HG02840 (cell line): ENCODE measurements around the gene MICAL3.

Experiments used
- ATAC-seq: cut with Tn5 transposase; IDR thresholded peaks from one replicate; pipeline ENCODE4 v1.9.1; 2021; ENCODE audit warnings: mild to moderate bottlenecking, moderate library complexity, moderate number of reproducible peaks; ENCODE audit not compliant: unreplicated experiment, low FRiP score

MICAL3 gene

DNA sequence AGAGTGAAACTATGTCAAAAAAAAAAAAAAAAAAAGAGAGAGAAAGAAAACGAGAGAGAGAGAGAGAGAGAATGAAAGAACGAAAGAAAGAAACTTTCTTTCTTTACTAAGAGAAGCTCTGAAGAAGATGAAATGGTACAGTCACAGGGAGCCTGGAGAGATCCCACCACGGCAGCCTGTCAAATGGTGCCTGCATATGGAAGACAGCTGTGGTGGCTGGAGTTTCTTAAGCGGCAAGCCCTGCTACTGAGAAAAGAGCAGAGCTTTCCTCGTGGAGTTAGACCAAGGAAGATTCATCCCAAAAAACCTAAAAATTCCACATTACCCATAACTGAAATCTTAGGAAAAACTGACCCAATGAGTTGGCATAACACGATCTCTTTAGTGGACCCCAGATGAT is 66.7 kb downstream of the MICAL3 start:
- no peak for ATAC-seq

DNA sequence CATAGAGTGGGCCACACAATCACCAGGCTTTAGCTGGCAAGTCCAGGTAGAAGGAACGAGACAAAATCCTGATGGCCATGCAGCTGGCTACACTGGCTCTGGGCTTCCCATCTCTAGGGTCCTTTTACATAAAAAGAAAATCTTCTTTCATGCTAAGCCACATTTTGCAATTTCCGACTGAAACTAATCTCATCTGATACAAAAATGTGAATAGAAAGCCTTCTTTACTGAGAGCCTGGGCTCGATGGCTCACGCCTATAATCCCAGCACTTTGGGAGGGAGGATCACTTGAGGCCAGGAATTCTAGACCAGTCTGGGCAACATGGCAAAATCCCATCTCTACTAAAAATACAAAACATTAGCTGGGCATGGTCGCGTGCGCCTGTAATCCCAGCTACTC is 67.2 kb downstream of the MICAL3 start:
- no peak for ATAC-seq

DNA sequence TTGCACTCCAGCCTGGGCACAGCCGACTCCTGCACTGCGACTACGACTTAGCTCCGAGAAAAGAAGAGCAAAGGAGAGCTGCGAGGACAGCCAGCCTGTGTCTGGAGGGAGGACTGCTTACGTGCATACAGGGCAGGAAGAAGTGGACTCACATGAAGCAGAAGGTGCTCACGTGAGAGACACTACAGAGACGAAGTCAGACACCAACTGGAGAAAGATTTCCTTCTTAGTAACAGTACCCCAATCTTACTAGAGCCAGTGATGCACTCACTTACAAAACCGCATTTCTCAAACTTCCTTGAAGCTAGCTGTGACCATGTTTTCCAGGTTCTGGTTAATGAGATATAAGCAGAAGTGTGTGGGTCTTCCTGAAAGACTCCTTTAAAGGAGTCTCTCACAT is 67.7 kb downstream of the MICAL3 start:
- ATAC-seq = no peak

DNA sequence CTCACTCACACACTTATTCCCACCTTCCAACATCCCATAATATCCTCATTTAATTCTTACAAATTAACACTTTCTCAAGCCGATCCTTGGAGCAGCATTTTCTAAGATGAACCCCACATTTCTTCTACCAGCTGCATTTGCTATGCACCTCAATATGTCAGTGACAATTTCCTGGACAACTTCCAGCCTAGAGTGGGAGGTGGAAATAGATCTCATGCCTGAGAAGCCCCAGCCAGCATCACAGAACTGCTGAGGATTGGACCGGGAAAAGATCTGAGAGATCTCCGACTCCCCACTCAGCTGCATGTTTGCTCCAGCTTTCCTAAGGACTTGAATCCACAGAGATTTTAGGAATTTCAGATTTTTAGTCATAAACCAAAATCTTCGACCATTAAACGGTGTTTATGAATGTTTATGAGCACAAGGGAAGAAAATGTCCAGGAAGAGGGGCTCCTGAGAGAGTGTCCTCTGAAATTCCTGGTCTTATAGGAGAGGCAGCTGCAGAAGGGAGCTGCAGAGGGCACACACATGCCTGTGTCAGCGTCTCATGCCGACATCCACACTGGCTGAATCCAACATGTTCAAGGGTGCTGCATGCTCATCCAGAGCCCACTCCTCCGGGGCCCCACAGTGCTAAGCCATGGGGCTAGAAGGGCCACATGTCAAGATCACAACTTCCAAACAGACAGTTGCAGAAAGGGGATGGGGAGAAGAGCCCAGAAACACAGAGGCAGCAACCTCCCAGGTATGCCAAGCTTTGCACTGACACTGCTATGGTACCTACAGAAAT is 68.6 kb downstream of the MICAL3 start:
- ATAC-seq = no peak

DNA sequence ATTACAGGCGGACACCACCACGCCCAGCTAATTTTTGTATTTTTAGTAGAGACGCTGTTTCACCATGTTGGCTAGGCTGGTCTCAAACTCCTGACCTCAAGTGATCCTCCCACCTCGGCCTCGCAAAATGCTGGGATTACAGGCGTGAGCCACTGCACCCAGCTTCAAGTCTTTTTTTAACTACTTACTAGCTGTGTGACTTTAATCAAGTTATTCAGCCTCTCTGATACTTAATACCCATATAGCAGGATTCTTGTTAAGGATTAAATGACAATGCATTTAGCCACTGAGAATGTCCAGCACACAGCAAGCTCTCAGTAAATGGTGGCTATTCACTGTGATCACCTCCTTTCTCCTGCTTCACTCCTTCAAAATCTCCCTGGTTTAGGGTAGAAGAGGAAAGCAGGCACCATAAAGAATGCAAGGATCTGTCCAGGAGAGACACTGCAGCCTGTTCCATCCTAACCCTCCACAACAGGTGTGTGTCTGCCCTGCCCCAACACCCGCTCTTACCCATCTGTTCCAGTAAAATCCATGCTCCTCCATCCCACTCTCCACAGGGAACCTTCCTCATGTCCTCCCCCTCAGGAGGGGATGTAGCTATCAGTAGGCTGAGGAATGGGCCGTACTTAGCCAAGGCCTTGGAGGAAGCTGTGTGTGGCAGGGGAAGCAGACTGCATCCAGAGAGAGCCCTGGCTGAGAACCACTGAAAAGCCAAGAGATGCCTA is 69.3 kb downstream of the MICAL3 start:
- no peak for ATAC-seq

DNA sequence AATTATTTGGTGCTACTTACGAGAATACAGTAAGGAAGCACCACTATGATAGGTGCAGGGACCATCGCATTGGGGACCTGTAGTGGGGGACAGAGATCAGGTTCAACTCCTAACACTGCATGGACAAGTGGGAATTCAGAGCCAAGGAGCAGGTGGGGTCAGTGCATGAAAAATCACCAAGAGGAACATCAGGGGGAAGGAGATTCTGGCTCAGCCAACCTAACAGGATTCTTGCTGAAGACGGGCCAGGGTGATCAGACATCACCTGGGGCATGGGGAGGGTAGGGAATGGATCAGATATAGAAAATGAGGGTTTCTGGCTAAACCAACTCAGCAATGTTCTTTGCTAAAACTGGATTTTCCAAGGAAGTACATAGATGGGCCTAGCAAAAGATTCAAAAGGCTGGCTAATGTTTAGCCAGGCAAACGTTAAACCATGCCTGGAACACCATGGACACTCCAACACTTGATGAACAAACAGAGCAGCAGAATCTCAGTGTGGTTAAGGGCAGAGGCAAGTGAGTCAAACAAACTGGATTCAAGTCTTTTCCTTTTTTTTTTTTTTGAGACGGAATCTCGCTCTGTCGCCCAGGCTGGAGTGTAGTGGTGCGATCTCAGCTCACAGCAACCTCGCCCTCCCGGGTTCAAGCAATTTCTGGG is 70.0 kb downstream of the MICAL3 start:
- no peak for ATAC-seq

DNA sequence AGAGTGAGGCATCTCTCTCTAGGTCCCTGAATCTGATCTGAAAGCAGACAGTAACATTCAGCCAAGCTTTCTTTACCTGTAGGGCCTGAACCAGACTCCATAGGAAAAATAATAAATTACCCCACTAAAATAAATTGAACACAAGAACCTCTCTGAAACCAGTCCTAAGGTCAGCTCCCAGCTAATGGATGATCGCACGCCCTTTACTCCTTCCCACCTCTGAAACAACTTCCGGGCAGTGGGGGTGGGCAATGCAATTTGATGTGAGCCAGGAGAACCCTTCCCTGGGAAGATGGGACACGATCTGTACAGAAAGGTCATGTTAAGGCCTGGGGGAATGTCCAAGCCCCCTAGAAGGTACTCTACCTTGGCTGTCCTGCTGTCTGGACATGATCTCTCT is 71.2 kb downstream of the MICAL3 start:
- ATAC-seq = no peak

DNA sequence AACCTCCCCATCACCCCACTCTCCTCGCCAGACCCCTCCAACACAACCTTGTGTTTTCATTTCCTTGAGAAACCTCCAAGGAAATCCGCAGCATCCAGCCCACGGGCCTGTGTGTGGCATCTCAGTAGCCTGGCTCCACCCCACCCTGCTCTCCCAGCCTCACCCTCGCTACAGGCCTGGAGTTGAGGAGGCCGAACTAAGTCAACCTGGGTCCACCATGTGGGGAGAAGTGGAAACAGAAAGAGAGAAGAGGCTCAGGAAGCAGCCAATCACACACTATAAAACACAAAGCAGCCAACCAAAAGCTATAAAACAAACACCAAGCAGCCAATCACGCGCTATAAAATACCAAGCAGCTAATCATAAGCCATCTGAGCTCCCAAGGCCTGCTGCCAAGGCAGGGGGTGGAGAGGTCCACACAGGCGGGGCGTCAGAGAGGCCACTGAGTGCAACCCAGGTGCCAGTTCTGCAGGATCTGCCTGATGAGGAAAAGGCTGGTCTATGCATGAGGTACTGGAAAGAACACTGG is 72.0 kb downstream of the MICAL3 start:
- ATAC-seq = no peak

DNA sequence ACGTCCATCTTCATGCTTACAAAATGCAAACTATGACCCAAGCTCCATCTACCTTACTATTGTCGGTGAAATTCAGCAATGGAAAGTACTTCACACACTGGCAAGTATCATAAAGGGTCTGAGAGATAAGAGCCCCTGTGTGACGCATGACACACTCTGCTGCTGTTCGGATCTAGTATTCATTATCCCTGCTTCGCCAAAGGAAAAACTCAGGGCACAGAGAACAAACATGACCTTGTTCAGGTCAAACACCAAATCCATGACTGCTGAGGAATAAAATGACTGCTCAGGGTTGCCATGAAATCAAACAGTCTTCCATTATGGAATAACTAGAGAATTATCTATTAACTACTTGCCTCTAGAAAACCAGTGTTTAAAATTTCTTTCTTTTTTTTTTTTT is 73.0 kb downstream of the MICAL3 start:
- ATAC-seq = no peak

DNA sequence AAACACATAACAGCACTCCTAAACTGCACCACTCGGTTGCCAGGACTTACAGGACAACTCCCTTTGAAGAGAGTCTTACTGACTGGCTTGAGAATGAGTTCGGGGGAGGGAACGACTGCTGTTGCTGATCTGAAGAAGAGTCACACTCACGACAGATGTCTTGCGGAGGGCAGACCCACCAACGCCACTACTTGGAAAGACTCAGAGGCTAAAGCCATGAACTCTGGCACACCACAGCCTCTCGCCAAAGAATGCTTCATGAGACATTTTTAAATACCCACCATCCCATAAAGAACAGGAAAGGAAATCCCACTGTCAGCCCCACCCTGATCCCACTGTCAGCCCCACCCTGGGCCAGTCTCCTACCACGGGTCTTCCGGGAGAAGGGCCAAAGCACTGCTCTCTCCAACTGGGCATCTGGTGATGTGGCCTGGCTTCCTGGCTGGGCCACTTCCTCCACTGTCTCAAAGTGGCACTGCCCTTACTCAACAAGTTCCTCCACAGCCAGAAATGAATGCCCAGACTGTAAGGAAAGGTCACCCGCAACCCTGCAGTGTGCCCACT is 73.6 kb downstream of the MICAL3 start:
- no peak for ATAC-seq

DNA sequence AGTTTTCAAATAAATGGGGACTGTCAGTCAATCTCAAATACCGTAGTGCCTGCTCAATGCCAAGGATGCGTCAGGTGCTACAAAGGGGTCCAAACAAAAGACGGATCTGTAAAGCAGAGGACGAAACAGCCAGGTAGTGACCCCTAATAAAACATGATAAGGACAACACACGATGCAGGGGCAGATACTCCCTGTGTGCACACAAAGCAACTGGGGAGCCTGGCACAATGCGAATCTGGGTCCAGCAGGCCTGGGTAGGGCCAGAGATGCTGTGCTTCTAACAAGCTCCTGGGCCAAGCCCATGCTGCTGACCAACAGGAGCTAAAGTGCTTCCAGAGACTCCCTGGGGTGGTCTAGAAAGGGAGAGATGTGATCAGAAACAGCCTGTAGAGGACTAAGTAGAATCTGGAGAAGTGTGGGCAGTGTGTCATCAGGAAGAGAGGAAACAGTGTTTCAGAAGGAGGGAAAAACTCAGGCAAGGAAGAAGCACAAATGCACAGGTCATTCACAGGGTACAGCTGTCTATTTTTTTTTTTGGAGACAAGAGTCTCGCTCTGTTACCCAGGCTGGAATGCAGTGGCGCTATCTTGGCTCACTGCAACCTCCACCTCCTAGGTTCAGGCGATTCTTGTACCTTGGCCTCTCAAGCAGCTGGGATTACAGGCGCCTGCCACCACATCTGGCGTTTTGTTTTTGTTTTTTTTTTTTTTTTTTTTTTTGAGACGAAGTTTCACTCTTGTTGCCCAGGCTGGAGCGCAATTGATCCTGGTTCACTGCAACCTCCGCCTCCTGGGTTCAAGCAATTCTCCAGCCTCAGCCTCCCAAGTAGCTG is 74.5 kb downstream of the MICAL3 start:
- ATAC-seq = no peak

DNA sequence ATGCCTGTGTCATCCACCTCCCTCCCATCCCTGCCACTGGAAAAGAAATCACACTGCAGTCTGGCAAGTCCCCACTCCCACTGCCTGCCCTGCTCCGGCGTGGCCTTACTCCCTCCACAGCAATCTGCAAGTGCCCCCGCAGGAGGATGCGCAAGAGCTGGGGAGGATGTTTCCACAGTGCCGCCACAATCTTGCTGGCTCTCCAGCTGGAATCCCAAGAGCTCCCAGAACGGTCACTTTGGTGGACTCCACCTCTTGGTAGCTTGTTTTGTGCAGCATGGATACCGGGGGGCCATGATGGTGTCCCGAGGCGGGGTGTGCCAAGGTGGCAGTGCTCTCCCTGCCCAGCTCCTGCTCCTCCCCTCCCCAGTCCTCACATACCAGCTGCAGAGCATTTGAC is 76.3 kb downstream of the MICAL3 start:
- ATAC-seq = no peak

DNA sequence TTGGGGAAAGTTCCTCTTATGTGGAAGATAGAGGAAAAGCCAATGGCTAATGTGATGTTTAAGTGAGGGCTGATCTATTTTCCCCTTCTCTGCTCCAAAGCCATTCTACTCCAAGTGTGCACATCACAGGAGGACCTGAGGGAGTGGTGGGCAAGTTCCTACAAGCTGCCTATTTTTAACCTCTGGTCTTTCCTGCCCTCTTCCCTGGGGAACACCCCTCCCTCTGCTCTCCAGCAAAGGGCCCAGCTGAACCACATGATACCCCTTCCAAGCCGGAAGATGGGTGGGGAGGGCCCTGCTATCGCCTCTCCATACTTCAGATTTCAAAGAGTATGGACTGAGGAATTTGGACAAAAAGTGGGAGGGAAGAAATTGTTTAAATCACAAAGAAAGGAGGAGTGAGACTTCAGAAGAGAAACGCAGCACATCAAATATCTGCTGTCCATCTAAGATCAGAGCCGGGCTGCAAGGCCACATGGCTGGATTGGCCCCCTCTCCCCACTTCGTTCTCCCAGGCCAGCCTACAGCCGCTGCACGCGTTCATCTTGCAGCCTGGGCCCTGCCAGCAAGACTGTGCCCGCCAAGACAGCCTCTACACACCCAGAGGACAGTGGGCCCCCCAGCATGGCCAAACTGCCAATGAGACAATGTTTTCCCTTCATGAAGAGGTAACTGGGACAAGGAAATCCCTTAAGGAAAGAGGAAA is 77.5 kb downstream of the MICAL3 start:
- ATAC-seq = no peak

DNA sequence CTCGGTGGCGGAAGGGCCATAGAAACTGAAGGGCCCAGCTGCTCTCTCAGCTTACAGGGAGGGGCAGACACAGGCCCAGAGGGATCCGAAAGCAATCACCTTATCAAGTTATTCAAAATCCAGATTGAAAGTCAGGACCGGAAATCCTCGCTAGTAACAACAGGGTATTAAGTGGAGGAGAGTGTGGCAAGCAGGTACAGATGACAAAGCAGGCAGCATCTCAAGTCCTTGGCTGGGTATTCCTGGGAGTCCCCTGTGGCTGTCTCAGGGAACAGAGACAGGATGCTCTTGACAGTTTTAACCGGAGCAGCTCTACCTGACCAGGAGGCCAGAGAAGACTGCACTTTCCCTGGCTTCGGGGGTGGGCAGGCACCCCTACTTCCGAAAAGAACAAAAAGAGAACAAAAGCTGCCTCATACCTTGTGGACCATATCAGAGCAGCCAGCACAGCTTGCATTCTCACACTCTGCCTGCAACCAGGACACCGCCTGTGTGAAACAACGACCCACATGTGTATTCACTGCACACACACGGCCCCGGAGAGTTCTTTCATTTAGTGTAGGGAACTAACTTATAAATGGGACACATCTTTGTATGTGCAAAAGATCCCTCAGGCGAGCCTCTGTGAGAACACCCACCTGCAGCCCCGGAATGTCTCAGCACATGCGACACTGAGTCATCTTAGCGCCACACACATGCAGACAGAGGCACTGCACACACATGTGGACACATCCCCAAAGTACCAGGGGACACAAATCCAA is 78.3 kb downstream of the MICAL3 start:
- ATAC-seq = no peak

DNA sequence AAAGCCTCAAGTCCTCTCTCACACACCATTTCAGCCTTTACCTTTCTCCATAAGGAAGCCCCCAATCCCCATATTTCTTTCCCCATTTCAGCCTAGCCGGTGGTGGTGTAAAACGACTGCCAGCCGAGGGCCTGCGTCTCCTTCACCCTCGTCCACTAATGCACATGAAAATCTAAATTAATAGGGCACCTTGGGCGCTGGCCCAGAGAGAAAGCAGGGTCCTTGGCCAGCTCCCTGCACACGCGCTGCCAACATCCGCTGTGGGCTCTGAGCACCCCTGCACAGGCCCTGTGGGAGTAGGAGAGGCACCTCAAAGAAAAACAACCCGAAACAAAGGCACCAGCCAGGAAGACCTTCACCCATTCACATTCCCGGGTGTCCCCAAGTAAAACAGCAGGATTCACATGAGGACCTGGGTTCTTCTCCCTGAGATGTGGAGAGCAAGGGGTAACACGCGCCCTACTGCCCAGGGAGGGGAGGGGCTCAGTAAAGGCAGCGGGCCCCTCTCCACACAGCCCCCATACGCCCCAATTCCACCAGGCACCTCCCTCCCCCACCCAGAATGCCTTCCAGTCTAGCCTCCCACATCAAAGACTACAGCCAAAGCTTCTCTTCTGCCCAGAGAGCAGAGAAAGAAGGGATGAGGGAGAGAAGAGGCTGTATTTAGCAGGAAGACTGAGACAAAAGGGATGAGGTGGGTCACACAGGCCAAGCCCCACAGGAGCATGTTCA is 79.0 kb downstream of the MICAL3 start:
- ATAC-seq = no peak

DNA sequence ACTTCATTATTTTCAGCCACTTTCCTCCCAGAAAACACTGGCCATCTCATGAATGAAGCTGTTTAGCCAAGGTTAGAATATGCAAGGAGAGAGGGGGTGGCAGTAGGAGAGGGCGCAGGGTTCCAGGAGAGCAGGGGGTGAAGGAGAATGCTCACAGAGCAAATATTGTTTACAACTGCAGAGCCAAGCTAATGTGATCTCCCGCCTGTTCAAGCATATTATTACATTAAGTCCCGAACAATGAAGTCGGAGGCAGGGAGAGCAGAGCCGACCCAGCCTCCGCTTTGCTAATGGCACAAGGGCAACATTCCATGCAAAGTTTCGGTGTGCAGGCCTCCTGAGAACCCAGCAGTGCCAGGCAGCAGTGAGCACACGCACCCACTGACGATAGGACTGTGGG is 80.1 kb downstream of the MICAL3 start:
- ATAC-seq = no peak

DNA sequence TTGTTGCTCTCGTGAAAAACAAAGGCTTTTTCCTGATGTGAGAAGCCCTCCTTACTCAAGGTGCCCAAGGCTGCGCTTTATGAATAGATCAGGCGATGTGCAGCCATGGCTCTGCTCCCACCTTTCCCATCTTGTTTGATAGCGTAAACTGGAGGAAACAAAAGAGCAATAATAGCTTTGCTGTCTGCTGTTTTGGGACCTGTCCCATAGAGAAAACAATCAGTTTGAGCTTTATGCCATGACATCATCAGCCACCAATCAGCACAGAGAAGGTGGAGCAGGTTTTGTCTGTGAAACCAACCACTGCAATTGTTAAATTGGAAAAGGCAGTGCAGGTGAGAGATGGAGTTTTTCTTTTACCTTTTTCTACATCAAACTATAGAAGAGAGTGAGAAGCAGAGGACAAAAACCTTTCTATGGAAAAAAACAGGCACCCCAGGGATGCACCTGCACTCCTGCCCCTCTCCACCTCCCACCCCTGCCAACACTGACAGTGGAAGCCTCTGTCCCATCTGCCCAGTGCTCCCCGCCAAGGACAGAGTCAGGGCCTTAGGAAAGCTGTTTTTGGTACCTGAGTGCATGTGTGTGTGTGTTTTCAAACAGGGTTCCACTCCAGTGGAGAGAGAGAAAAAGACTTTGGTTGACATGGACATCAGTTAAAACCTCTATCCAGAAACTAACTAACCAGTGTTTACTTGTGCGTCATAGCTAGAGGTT is 80.7 kb downstream of the MICAL3 start:
- ATAC-seq = no peak

DNA sequence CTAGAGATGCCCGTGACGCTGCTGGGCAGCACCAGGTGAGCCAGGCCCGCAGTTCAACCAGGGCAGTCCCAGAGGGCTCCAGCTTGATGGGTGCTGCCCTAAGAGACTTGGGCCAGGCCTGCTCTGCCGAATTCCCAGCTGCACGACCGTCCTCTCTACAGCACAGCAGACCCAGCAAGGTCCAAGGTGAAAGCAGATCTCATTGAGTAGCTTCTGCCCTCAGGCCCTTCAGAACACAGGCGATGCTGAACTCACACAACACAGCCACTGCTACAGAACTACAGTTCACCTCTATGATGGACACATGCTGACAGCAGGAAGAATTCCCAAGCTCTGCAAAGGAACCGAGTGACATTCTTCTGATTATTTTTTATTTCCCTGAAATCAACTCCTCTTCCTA is 81.6 kb downstream of the MICAL3 start:
- no peak for ATAC-seq
